Fibroblast of lung (primary cell): ENCODE measurements around the gene DIP2A. TPM values are rescaled to one million over a fixed set of nuclear protein-coding genes. Genes with fewer than 3 reads are reported as not detected.
A peak's percentile ranks its signal among the peaks of the same experiment; 100 is the strongest.

Source experiments
- DNase-seq, 2 donors: peaks; one replicate each; pipeline versions ENCODE4 v3.0.0 to v3.0.0-alpha.2; 2010; ENCODE audit warnings: low read depth in 2 of 2
- H2AFZ ChIP-seq: 2 replicates; pipeline ENCODE4 v1.5.1; 2012; ENCODE audit warnings: low read length, control low read depth, inconsistent platforms
- H3K27ac ChIP-seq: 2 replicates; pipeline ENCODE4 v1.5.1; 2011; ENCODE audit warnings: low read length, control low read depth; ENCODE audit not compliant: insufficient read depth
- H3K27me3 ChIP-seq: 2 replicates; pipeline ENCODE4 v1.5.1; 2011; ENCODE audit warnings: mild to moderate bottlenecking, low read length; ENCODE audit not compliant: control insufficient read depth, insufficient read depth
- H3K36me3 ChIP-seq: 2 replicates; pipeline ENCODE4 v1.5.1; 2011; ENCODE audit warnings: low read length; ENCODE audit not compliant: control insufficient read depth, insufficient read depth
- H3K4me1 ChIP-seq: 2 replicates; pipeline ENCODE4 v1.5.1; 2011; ENCODE audit warnings: low read length; ENCODE audit not compliant: control insufficient read depth, insufficient read depth; ENCODE audit errors: extremely low read depth
- H3K4me2 ChIP-seq: 2 replicates; pipeline ENCODE4 v1.5.1; 2011; ENCODE audit warnings: low read length, control low read depth; ENCODE audit not compliant: insufficient read depth; ENCODE audit errors: extremely low read depth
- H3K4me3 ChIP-seq, 4 experiments: fragments of 200-600 bp in 1 of 4; sonication (generic) in 1 of 4; replicated peaks in 1 of 4; 2 replicates each; pipeline ENCODE4 v1.5.1; 2011 to 2016; ENCODE audit warnings: low read length in 4 of 4, low read depth in 3 of 4, mild to moderate bottlenecking in 3 of 4, control low read depth in 2 of 4, inconsistent platforms in 1 of 4, mixed read lengths in 1 of 4; ENCODE audit not compliant: insufficient read depth in 1 of 4; ENCODE audit errors: control extremely low read depth in 1 of 4
- H3K79me2 ChIP-seq: 2 replicates; pipeline ENCODE4 v1.5.1; 2012; ENCODE audit warnings: mild to moderate bottlenecking, low read length, inconsistent platforms; ENCODE audit not compliant: control insufficient read depth, insufficient read depth
- H3K9ac ChIP-seq: 2 replicates; pipeline ENCODE4 v1.5.1; 2011; ENCODE audit warnings: mild to moderate bottlenecking, low read length, control low read depth; ENCODE audit not compliant: insufficient read depth
- H3K9me3 ChIP-seq: 2 replicates; pipeline ENCODE4 v1.5.1; 2012; ENCODE audit warnings: low read depth, low read length; ENCODE audit not compliant: control insufficient read depth, insufficient read depth
- H4K20me1 ChIP-seq: 2 replicates; pipeline ENCODE4 v1.5.1; 2011; ENCODE audit warnings: low read length; ENCODE audit not compliant: control insufficient read depth, insufficient read depth; ENCODE audit errors: extremely low read depth
- CTCF ChIP-seq, 2 donors: IDR thresholded peaks in 1 of 2; conservative IDR thresholded peaks in 1 of 2; 1 replicate in 1 of 2; 2 replicates in 1 of 2; pipeline ENCODE4 v1.5.1; 2011 to 2012; ENCODE audit warnings: low read length in 2 of 2, control low read depth in 1 of 2, inconsistent platforms in 1 of 2, low read depth in 1 of 2, mild to moderate bottlenecking in 1 of 2
- EZH2 ChIP-seq: IDR thresholded peaks from 2 replicates; pipeline ENCODE4 v1.5.1; 2012; ENCODE audit warnings: low read length, control low read depth, mild to moderate bottlenecking; ENCODE audit errors: missing control alignments
- polyA plus RNA-seq, 2 donors: library from polyadenylated mRNA; depleted of rRNA in 1 of 2; stranded (reverse) in 1 of 2; unstranded in 1 of 2; fragments of >200 nt; gene quantifications; 2 replicates each; pipeline ENCODE4 v1.2.1, GENCODE V29; 2011 to 2012; ENCODE audit warnings: missing spikeins in 1 of 2
- total RNA-seq: library from RNA; depleted of rRNA; stranded (reverse); fragments of >200 nt; gene quantifications from 2 replicates; pipeline ENCODE4 v1.2.1, GENCODE V29; 2014

DIP2A gene
- total and polyA plus RNA-seq, 2 donors (not counting 1 experiment from before 2014, with no cell fraction given), result 16.3 to 21.1 TPM

- no peak overlapping the region for H2AFZ ChIP-seq
- H3K9me3 ChIP-seq, result no peaks in the 10 kb centered on the region
- no peaks in the 10 kb centered on the region for H3K4me1 ChIP-seq
- H3K4me2 ChIP-seq, result no peak overlapping the region
- H3K79me2 ChIP-seq, result peaks cover 5% of the 10 kb centered on the region
- no peak for DNase-seq
- H4K20me1 ChIP-seq, result no peaks in the 10 kb centered on the region
- H3K27me3 ChIP-seq, result no peaks in the 10 kb centered on the region
- TF ChIP-seq EZH2, result no peak
- no peak for TF ChIP-seq CTCF (conservative IDR thresholded peaks at IDR 0.05 in 1 of 2, IDR thresholded peaks at IDR 0.05 in 1 of 2; ENCODE audit: low read depth in 1 of 2, low read length in 2 of 2)
- no peak overlapping the region for H3K27ac ChIP-seq
- H3K9ac ChIP-seq, result no peak overlapping the region
- no peak overlapping the region for H3K4me3 ChIP-seq
- H3K36me3 ChIP-seq, result peaks cover 1% of the 10 kb centered on the region
These were observed 24.9 kb downstream of the DIP2A start for GRCh38 chr21:46483300-46484295.

- Histone ChIP-seq H4K20me1 (peaks cover 1% of the 10 kb centered on the region), H2AFZ (no peak overlapping the region), H3K27me3 (no peaks in the 10 kb centered on the region), H3K27ac (no peak overlapping the region), H3K36me3 (peaks cover 5% of the 10 kb centered on the region), H3K9ac (no peak overlapping the region), H3K4me2 (no peak overlapping the region), H3K9me3 (no peaks in the 10 kb centered on the region), H3K4me3 (no peak overlapping the region), H3K79me2 (peaks cover 3% of the 10 kb centered on the region), H3K4me1 (no peaks in the 10 kb centered on the region)
- TF ChIP-seq EZH2 (no peak), CTCF (conservative IDR thresholded peaks at IDR 0.05 in 1 of 2, IDR thresholded peaks at IDR 0.05 in 1 of 2; ENCODE audit: low read depth in 1 of 2, low read length in 2 of 2) (no peak)
- peak in 1 of 2 donors; percentile 42 for DNase-seq
These were observed 27.9 kb downstream of the DIP2A start for GRCh38 chr21:46486481-46487126.

- H3K4me1 ChIP-seq, result no peaks in the 10 kb centered on the region
- no peak overlapping the region for H2AFZ ChIP-seq
- H3K9ac ChIP-seq, result no peak overlapping the region
- peaks cover 1% of the 10 kb centered on the region for H4K20me1 ChIP-seq
- H3K79me2 ChIP-seq, result no peaks in the 10 kb centered on the region
- no peak overlapping the region for H3K4me2 ChIP-seq
- H3K4me3 ChIP-seq, result no peak overlapping the region
- no peak overlapping the region for H3K27ac ChIP-seq
- TF ChIP-seq EZH2 (no peak), CTCF (conservative IDR thresholded peaks at IDR 0.05 in 1 of 2, IDR thresholded peaks at IDR 0.05 in 1 of 2; ENCODE audit: low read depth in 1 of 2, low read length in 2 of 2) (no peak)
- no peaks in the 10 kb centered on the region for H3K27me3 ChIP-seq
- DNase-seq, result no peak
- H3K36me3 ChIP-seq, result peaks cover 7% of the 10 kb centered on the region
- H3K9me3 ChIP-seq, result no peaks in the 10 kb centered on the region
These were observed 30.5 kb downstream of the DIP2A start for GRCh38 chr21:46489162-46489663.
